Measurements from ENCODE around the gene JARID2. TPM values are rescaled to one million over a fixed set of nuclear protein-coding genes. Genes with fewer than 3 reads are reported as not detected.

Gene JARID2
- total and polyA plus RNA-seq, 8 donors: 2.4 to 42.6 (median 11.5) TPM

DNA sequence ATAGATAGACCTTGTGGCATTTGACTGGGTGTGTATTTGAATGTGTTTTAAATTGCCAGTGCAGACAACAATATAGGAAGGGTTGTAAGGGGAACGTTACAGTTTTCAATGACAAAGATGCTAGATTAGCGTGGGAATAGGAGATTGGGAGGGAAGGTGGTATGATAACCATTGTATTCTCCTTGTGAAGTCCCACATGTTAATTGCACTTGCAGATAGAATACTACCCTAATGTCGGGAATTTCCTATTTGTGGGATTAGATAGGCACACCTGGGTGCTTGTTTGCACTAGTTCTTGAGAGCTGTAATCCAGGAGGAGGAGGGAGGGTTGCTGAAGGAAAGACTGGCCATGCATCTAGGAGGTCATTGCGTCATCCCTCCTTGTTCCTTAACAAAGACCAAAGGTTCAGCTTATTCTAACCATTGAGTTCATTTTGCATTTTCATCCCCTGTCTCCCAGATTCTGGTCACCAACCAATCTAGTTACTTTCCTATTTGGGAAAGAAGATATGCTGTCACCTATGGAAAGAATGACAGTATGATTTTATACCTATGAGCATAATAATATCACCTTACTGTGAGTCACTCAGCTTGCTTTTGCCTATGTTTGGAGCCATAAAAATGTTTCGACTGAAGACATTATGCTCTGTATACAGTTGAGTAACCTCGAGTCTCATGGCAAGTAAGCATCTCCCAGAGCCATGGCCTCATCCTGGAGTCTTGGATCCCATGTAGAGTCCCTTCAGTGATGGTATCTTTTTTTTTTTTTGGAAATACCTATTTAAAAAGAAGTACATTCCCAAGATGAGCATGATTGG lies 215.5 kb downstream of the JARID2 start:
- Histone ChIP-seq H3K36me3 (no peaks in the 10 kb centered on the region), H3K9me3 (no peaks in the 10 kb centered on the region), H3K27ac (no peak overlapping the region), H3K27me3 (no peaks in the 10 kb centered on the region), H3K4me1 (peaks cover 8 to 46% (median 25%) of the 10 kb centered on the region in 4 donors), H3K4me3 (no peak overlapping the region)
- DNase-seq: no peak
- whole genome bisulfite sequencing, 5 donors: 84 to 91% (median 85%) methylated on average over 6 of the region's 6 CpGs
- no peak for TF ChIP-seq POLR2AphosphoS5 (IDR thresholded peaks at IDR 0.05)
- no peak for TF ChIP-seq POLR2A (IDR thresholded peaks at IDR 0.05)
- TF ChIP-seq EP300 (IDR thresholded peaks at IDR 0.05): no peak
- TF ChIP-seq, protein P1, sequence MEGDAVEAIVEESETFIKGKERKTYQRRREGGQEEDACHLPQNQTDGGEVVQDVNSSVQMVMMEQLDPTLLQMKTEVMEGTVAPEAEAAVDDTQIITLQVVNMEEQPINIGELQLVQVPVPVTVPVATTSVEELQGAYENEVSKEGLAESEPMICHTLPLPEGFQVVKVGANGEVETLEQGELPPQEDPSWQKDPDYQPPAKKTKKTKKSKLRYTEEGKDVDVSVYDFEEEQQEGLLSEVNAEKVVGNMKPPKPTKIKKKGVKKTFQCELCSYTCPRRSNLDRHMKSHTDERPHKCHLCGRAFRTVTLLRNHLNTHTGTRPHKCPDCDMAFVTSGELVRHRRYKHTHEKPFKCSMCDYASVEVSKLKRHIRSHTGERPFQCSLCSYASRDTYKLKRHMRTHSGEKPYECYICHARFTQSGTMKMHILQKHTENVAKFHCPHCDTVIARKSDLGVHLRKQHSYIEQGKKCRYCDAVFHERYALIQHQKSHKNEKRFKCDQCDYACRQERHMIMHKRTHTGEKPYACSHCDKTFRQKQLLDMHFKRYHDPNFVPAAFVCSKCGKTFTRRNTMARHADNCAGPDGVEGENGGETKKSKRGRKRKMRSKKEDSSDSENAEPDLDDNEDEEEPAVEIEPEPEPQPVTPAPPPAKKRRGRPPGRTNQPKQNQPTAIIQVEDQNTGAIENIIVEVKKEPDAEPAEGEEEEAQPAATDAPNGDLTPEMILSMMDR (IDR thresholded peaks at IDR 0.05): no peak
- intact Hi-C loops (cut with DNase I; ENCODE audit: low total_unique reads): no loop called here

DNA sequence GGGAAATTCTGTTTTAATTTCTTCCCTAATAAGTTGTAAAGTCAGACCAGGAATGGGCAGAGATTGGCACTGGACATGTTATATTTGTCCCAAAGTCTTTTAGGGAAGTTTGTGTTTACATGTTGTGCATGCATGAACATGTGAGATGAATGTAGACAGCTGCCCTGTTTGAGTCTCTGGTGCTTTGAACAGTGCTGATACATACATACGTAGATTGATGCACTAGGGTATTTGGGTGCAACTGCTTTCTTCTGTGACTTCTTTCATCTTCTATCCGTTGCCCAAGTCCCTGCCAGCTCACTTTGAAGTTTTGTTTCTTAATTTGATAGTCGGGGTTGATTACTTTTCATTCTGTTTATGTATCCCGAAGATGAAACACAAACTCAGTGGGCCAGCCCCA lies 216.4 kb downstream of the JARID2 start:
- Histone ChIP-seq H3K4me1 (peaks cover 8 to 38% (median 23%) of the 10 kb centered on the region in 4 donors), H3K27ac (no peak overlapping the region), H3K36me3 (no peaks in the 10 kb centered on the region), H3K4me3 (no peak overlapping the region), H3K9me3 (no peaks in the 10 kb centered on the region), H3K27me3 (no peaks in the 10 kb centered on the region)
- WGBS, 5 donors: 62 to 73% (median 67%) methylated on average over 4 of the region's 4 CpGs
- intact Hi-C loops (cut with DNase I; ENCODE audit: low total_unique reads): no loop called here
- no peak for TF ChIP-seq EP300 (IDR thresholded peaks at IDR 0.05)
- DNase-seq: no peak

DNA sequence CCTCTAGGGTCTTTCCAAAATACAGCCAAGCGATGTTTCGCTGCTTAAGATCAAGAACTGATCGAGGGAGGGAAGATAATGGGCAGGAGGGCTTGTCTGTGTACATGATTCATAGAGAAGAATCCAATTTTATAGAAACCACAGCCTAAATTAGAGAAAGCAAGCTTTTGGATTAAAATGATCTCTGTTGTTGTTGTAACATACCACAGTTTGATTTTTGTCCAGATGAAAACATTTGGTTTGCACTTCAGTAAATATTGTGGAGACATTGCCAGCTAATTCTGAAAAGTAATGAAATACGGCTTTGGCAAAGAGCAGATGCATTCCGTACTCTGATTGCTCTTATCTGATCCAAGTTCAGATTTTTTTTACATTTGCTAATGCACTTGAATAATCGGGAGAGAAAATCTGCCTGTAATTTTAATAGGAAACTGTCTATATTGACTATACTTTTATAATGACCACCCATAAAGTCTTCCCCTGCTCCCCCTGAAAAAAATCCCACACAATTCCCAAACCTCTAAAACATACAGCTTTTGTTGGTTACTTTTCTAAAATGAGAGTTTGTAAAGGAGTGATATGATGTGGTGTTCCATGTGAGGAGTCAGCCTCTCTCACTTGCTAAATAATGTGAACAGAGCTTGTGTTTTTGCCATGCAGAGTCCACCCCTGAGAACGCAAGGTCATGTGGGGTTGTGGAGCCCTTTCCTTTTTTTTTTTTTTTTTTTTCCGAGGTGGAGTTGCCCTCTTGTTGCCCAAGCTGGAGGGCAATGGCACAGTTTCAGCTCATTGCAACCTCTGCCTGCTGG lies 217.1 kb downstream of the JARID2 start:
- intact Hi-C loops (cut with DNase I; ENCODE audit: low total_unique reads): no loop called here
- no peak for DNase-seq
- Histone ChIP-seq H3K36me3 (no peaks in the 10 kb centered on the region), H3K4me1 (peaks cover 8 to 35% (median 22%) of the 10 kb centered on the region in 4 donors), H3K27ac (no peak overlapping the region), H3K4me3 (no peak overlapping the region), H3K9me3 (no peaks in the 10 kb centered on the region), H3K27me3 (no peaks in the 10 kb centered on the region)
- WGBS, 5 donors: 51 to 58% (median 54%) methylated on average over 7 to 8 of the region's 8 CpGs
- TF ChIP-seq POLR2AphosphoS5 (IDR thresholded peaks at IDR 0.05): no peak
- TF ChIP-seq EP300 (IDR thresholded peaks at IDR 0.05): no peak
- TF ChIP-seq, protein P1 (IDR thresholded peaks at IDR 0.05): no peak
- no peak for TF ChIP-seq POLR2A (IDR thresholded peaks at IDR 0.05)

DNA sequence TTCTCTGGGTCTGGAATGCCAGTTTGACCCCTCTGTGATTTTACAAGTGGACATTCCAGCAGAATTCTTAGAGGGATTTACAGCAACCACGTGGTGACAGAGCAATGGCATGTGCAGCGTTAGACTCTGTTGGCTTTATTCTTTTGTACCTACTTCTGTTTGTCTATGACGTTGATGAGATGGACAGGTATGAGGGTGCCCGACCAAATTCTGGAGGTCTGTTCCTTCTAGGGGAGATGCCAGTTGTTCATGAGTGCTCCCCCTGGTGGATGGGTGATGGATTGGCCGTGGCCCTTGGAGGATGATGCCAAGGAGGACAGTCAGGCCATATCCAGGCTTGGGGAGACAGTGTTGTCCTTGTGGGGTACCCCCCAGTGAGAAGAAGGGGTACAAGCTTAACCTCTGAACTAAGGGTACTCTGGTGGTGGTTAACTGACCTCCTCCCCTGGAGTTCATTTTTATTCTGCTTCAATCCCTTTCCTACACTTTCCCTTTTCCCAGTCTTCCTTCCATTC lies 218.4 kb downstream of the JARID2 start:
- Histone ChIP-seq H3K27ac (no peak overlapping the region), H3K36me3 (peaks cover 0 to 9% (median 8%) of the 10 kb centered on the region in 4 donors), H3K27me3 (no peaks in the 10 kb centered on the region), H3K4me1 (peaks cover 8 to 35% (median 18%) of the 10 kb centered on the region in 4 donors), H3K4me3 (no peak overlapping the region), H3K9me3 (no peaks in the 10 kb centered on the region)
- intact Hi-C loops (cut with DNase I; ENCODE audit: low total_unique reads): no loop called here
- peak in 1 of 2 donors; percentile 55 for DNase-seq
- 65 to 86% (median 72%) methylated on average over 5 of the region's 5 CpGs for WGBS, 5 donors
- TF ChIP-seq, protein P1 (IDR thresholded peaks at IDR 0.05): peak in 5 of 7 experiments; percentile 43 to 62 (median 49)
- TF ChIP-seq POLR2AphosphoS5 (IDR thresholded peaks at IDR 0.05): no peak
